DOHH2 (cell line): ENCODE measurements around the gene TNMD.

Experiments
- H3F3A ChIP-seq: fragments of 200-600 bp; sonication (generic), shearing (Covaris generic); 2 replicates; pipeline ENCODE4 v1.6.0; 2016; ENCODE audit warnings: antibody characterized with exemption, mild to moderate bottlenecking; ENCODE audit not compliant: control insufficient read depth, insufficient read depth
- H3K27ac ChIP-seq: fragments of 200-600 bp; sonication (generic); 2 replicates; pipeline ENCODE4 v1.5.1; 2014; ENCODE audit warnings: low read depth, mild to moderate bottlenecking, low read length, moderate library complexity
- H3K27me3 ChIP-seq: fragments of 200-600 bp; sonication (generic); 2 replicates; pipeline ENCODE4 v1.6.1; 2014; ENCODE audit warnings: mild to moderate bottlenecking, low read length, mixed read lengths; ENCODE audit not compliant: control insufficient read depth
- H3K36me3 ChIP-seq: fragments of 200-600 bp; sonication (generic); 2 replicates; pipeline ENCODE4 v1.6.1; 2014; ENCODE audit warnings: mild to moderate bottlenecking, low read length, moderate library complexity, mixed read lengths; ENCODE audit not compliant: control insufficient read depth
- H3K4me1 ChIP-seq: fragments of 200-600 bp; sonication (generic); 2 replicates; pipeline ENCODE4 v1.6.1; 2014; ENCODE audit warnings: mild to moderate bottlenecking, low read length, mixed read lengths; ENCODE audit not compliant: control insufficient read depth
- H3K4me2 ChIP-seq: fragments of 200-600 bp; sonication (generic); 2 replicates; pipeline ENCODE4 v1.6.0; 2014; ENCODE audit warnings: mild to moderate bottlenecking, low read length, moderate library complexity
- H3K4me3 ChIP-seq: fragments of 200-600 bp; sonication (generic); 2 replicates; pipeline ENCODE4 v1.5.1; 2014; ENCODE audit warnings: mild to moderate bottlenecking, low read length, mixed read lengths
- H3K79me2 ChIP-seq: fragments of 200-600 bp; sonication (generic); 2 replicates; pipeline ENCODE4 v1.6.1; 2014; ENCODE audit warnings: mild to moderate bottlenecking, low read length, mixed read lengths; ENCODE audit not compliant: control insufficient read depth
- H3K9me2 ChIP-seq: fragments of 200-600 bp; sonication (generic); replicated peaks from 2 replicates; pipeline ENCODE4 v1.6.1; 2014; ENCODE audit warnings: mild to moderate bottlenecking, low read length, mixed read lengths; ENCODE audit not compliant: control insufficient read depth
- H3K9me3 ChIP-seq: fragments of 200-600 bp; sonication (generic); 2 replicates; pipeline ENCODE4 v1.6.1; 2014; ENCODE audit warnings: antibody characterized with exemption, low read length, mixed read lengths; ENCODE audit not compliant: control insufficient read depth, insufficient read depth
- H4K20me1 ChIP-seq: fragments of 200-600 bp; sonication (generic); 2 replicates; pipeline ENCODE4 v1.6.0; 2014; ENCODE audit warnings: low read depth, mild to moderate bottlenecking, antibody characterized with exemption, low read length, moderate library complexity; ENCODE audit not compliant: control insufficient read depth, insufficient read depth
- CTCF ChIP-seq: fragments of 200-600 bp; sonication (generic); IDR thresholded peaks from one replicate; pipeline ENCODE4 v1.5.1; 2014; ENCODE audit warnings: antibody characterized with exemption, mild to moderate bottlenecking, low read depth, low read length; ENCODE audit not compliant: poor library complexity, severe bottlenecking
- EZH2phosphoT487 ChIP-seq: fragments of 200-600 bp; sonication (generic); IDR thresholded peaks from 2 replicates; pipeline ENCODE4 v1.6.1; 2017; ENCODE audit warnings: borderline replicate concordance, mild to moderate bottlenecking, antibody characterized with exemption, low read length, moderate library complexity, mixed read lengths

TNMD gene

GRCh38 chrX:100596601-100597000, 11.9 kb downstream of the TNMD start:
- no peaks in the 10 kb centered on the region for H4K20me1 ChIP-seq
- no peaks in the 10 kb centered on the region for H3F3A ChIP-seq
- no peak for TF ChIP-seq EZH2phosphoT487
- no peak for TF ChIP-seq CTCF
- no peaks in the 10 kb centered on the region for H3K4me1 ChIP-seq
- H3K4me2 ChIP-seq: no peak overlapping the region
- H3K36me3 ChIP-seq: no peaks in the 10 kb centered on the region
- H3K27me3 ChIP-seq: no peaks in the 10 kb centered on the region
- H3K27ac ChIP-seq: no peak overlapping the region
- H3K9me3 ChIP-seq: no peaks in the 10 kb centered on the region
- no peaks in the 10 kb centered on the region for H3K79me2 ChIP-seq
- no peaks in the 10 kb centered on the region for H3K9me2 ChIP-seq
- H3K4me3 ChIP-seq: no peak overlapping the region

- no peak for TF ChIP-seq EZH2phosphoT487
- H3K27me3 ChIP-seq: no peaks in the 10 kb centered on the region
- H3K27ac ChIP-seq: no peak overlapping the region
These were observed 14.7 kb downstream of the TNMD start for GRCh38 chrX:100599456-100599855.

GRCh38 chrX:100600340-100600739, 15.6 kb downstream of the TNMD start:
- Histone ChIP-seq H3K36me3 (no peaks in the 10 kb centered on the region), H3K27me3 (no peaks in the 10 kb centered on the region), H3K4me2 (no peak overlapping the region), H3K27ac (no peak overlapping the region), H4K20me1 (no peaks in the 10 kb centered on the region), H3K9me3 (no peaks in the 10 kb centered on the region), H3K9me2 (no peaks in the 10 kb centered on the region), H3F3A (no peaks in the 10 kb centered on the region), H3K4me3 (no peak overlapping the region), H3K79me2 (no peaks in the 10 kb centered on the region), H3K4me1 (no peaks in the 10 kb centered on the region)
- TF ChIP-seq CTCF: no peak
- no peak for TF ChIP-seq EZH2phosphoT487

More at GRCh38 chrX:100599456-100599855, 14.7 kb downstream of the TNMD start:
- no peaks in the 10 kb centered on the region for H3K36me3 ChIP-seq
- H3K4me1 ChIP-seq: no peaks in the 10 kb centered on the region
- no peaks in the 10 kb centered on the region for H3K9me2 ChIP-seq
- no peak overlapping the region for H3K4me3 ChIP-seq
- no peaks in the 10 kb centered on the region for H3K9me3 ChIP-seq
- no peaks in the 10 kb centered on the region for H3F3A ChIP-seq
- no peaks in the 10 kb centered on the region for H4K20me1 ChIP-seq
- H3K79me2 ChIP-seq: no peaks in the 10 kb centered on the region
- H3K4me2 ChIP-seq: no peak overlapping the region

- H4K20me1 ChIP-seq: no peaks in the 10 kb centered on the region
- no peaks in the 10 kb centered on the region for H3K27me3 ChIP-seq
- no peaks in the 10 kb centered on the region for H3K4me1 ChIP-seq
- H3K79me2 ChIP-seq: no peaks in the 10 kb centered on the region
- H3K4me3 ChIP-seq: no peak overlapping the region
- no peaks in the 10 kb centered on the region for H3F3A ChIP-seq
- TF ChIP-seq EZH2phosphoT487 (no peak), CTCF (no peak)
- H3K4me2 ChIP-seq: no peak overlapping the region
- H3K9me3 ChIP-seq: no peaks in the 10 kb centered on the region
- H3K36me3 ChIP-seq: no peaks in the 10 kb centered on the region
- H3K27ac ChIP-seq: no peak overlapping the region
- no peaks in the 10 kb centered on the region for H3K9me2 ChIP-seq
These were observed 16.0 kb downstream of the TNMD start for GRCh38 chrX:100600758-100601157.
